DOHH2 (cell line): ENCODE results near the gene STX17.

Source experiments
- CTCF ChIP-seq: fragments of 200-600 bp; sonication (generic); IDR thresholded peaks from one replicate; pipeline ENCODE4 v1.5.1; 2014; ENCODE audit warnings: antibody characterized with exemption, mild to moderate bottlenecking, low read depth, low read length; ENCODE audit not compliant: poor library complexity, severe bottlenecking
- EZH2phosphoT487 ChIP-seq: fragments of 200-600 bp; sonication (generic); IDR thresholded peaks from 2 replicates; pipeline ENCODE4 v1.6.1; 2017; ENCODE audit warnings: borderline replicate concordance, mild to moderate bottlenecking, antibody characterized with exemption, low read length, moderate library complexity, mixed read lengths

GRCh38 chr9:99863955-99864354 lies 42.5 kb upstream of the STX17 start:
- TF ChIP-seq CTCF: no peak
- TF ChIP-seq EZH2phosphoT487: no peak
